ENCODE measurements around the gene BPI. TPM values are rescaled to one million over a fixed set of nuclear protein-coding genes. Genes with fewer than 3 reads are reported as not detected.

The BPI gene
- total RNA-seq, 2 donors from 2014 or later: not detected

GRCh38 chr20:38386851-38387250 is 82.9 kb downstream of the BPI start:
- H3K27ac ChIP-seq: no peak overlapping the region
- DNase-seq (no peak), ATAC-seq (no peak)
- WGBS, 2 donors: 41 to 51% methylated on average over 2 of the region's 2 CpGs
- no peaks in the 10 kb centered on the region for H3K27me3 ChIP-seq
- TF ChIP-seq POLR2A (IDR thresholded peaks at IDR 0.05) (no peak), CTCF (IDR thresholded peaks at IDR 0.05) (no peak)
- H3K4me3 ChIP-seq: no peak overlapping the region
- no peaks in the 10 kb centered on the region for H3K9me3 ChIP-seq
- H3K36me3 ChIP-seq (replicated peaks in 1 of 2; ENCODE audit: insufficient read depth in 1 of 2, low read depth in 2 of 2): no peaks in the 10 kb centered on the region
- intact Hi-C loops (cut with DNase I): no loop called here
- no peaks in the 10 kb centered on the region for H3K4me1 ChIP-seq

Other genes with a start within 250 kb of the BPI start
- 10 to 100 TPM; 17.1 to 27.5 TPM for gene TGM2, start 138.9 kb upstream of the BPI start, total RNA-seq
- under 1 TPM; 0.78 to 0.99 TPM for gene KIAA1755, start 43.4 kb upstream of the BPI start, total RNA-seq
- under 1 TPM in 1 of 2 donors, not detected in 1; 0.66 TPM for gene LBP, start 42.3 kb downstream of the BPI start, total RNA-seq
- 10 to 100 TPM; 18.2 to 42.5 TPM for gene SNHG17, start 131.2 kb downstream of the BPI start, total RNA-seq
- 10 to 100 TPM; 23.1 to 24.4 TPM for gene RALGAPB, start 168.7 kb downstream of the BPI start, total RNA-seq